ENCODE data around the gene DNAH8. TPM values are rescaled to one million over a fixed set of nuclear protein-coding genes. Genes with fewer than 3 reads are reported as not detected.

DNAH8 gene
- total RNA-seq, 1 experiment from 2014 or later = not detected

- H3K9me3 ChIP-seq (ENCODE audit: low read length) = no peaks in the 10 kb centered on the region
- H3K27me3 ChIP-seq (ENCODE audit: low read length) = no peaks in the 10 kb centered on the region
- no peaks in the 10 kb centered on the region for H3K9me2 ChIP-seq (replicated peaks; ENCODE audit: insufficient read depth, low read length)
- no peak overlapping the region for H2AFZ ChIP-seq (ENCODE audit: low read length)
- no peak for DNase-seq
- H4K20me1 ChIP-seq (ENCODE audit: insufficient read depth, low read depth, low read length) = no peaks in the 10 kb centered on the region
- H3K4me2 ChIP-seq (ENCODE audit: low read depth, low read length, poor library complexity, severe bottlenecking) = no peak overlapping the region
- no peak overlapping the region for H3K9ac ChIP-seq (ENCODE audit: low read length)
- no peaks in the 10 kb centered on the region for H3K79me2 ChIP-seq (ENCODE audit: low read length)
- H3K4me1 ChIP-seq (ENCODE audit: low read length) = no peaks in the 10 kb centered on the region
- H3K4me3 ChIP-seq (ENCODE audit: low read length) = no peak overlapping the region
- no peak overlapping the region for H3K27ac ChIP-seq (ENCODE audit: low read length)
- no peaks in the 10 kb centered on the region for H3K36me3 ChIP-seq (ENCODE audit: insufficient read depth, low read length)
Observed at GRCh38 chr6:39076623-39077535, 361.8 kb downstream of the DNAH8 start.

DNA sequence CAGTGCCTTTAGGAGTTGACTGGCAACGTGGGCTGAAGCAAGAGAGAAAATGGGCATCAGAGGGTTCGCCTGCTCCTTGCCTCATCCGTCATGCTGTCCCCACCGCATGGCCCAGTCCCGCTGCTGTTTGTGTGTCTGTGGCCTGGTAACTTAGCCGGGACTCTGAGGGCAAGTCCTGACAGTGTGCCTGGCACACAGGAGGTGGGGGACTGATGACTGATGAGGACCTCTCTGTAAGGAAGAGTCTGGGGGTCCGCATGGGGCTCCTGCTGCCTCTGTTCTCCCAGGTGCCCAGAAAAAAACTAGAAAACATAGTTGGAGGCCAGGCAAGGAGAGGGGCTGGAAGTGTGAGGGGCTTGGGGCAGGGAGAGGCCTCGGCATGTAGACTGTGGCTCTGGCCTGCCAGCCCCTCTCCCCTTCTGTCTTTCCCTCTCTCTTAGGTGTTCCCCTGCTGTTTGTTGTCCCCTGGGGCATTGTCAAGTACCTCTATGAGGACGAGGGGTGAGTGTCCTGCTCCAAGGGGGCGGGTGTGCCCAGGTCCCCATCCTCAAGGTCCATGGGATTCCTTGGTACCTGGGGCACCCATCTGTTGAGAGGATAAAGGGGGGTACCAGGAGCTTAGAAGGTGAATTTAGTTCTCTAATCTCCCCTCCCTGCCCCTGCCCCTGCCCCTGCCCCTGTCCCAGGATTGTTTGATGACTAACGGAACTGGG lies 362.9 kb downstream of the DNAH8 start:
- Histone ChIP-seq H3K4me1 (ENCODE audit: low read length) (no peaks in the 10 kb centered on the region), H3K9ac (ENCODE audit: low read length) (no peak overlapping the region), H4K20me1 (ENCODE audit: insufficient read depth, low read depth, low read length) (no peaks in the 10 kb centered on the region), H3K36me3 (ENCODE audit: insufficient read depth, low read length) (no peaks in the 10 kb centered on the region), H3K79me2 (ENCODE audit: low read length) (no peaks in the 10 kb centered on the region), H3K4me3 (ENCODE audit: low read length) (no peak overlapping the region), H3K9me3 (ENCODE audit: low read length) (no peaks in the 10 kb centered on the region), H3K27ac (ENCODE audit: low read length) (no peak overlapping the region), H3K27me3 (ENCODE audit: low read length) (no peaks in the 10 kb centered on the region), H3K9me2 (replicated peaks; ENCODE audit: insufficient read depth, low read length) (no peaks in the 10 kb centered on the region), H3K4me2 (ENCODE audit: low read depth, low read length, poor library complexity, severe bottlenecking) (no peak overlapping the region), H2AFZ (ENCODE audit: low read length) (no peak overlapping the region)
- no peak for DNase-seq

- no peak overlapping the region for H3K9ac ChIP-seq (ENCODE audit: low read length)
- H3K27me3 ChIP-seq (ENCODE audit: low read length) = no peaks in the 10 kb centered on the region
- H2AFZ ChIP-seq (ENCODE audit: low read length) = no peak overlapping the region
- no peak for DNase-seq
- no peak overlapping the region for H3K27ac ChIP-seq (ENCODE audit: low read length)
- H3K4me2 ChIP-seq (ENCODE audit: low read depth, low read length, poor library complexity, severe bottlenecking) = no peak overlapping the region
- no peaks in the 10 kb centered on the region for H3K9me2 ChIP-seq (replicated peaks; ENCODE audit: insufficient read depth, low read length)
- H3K4me1 ChIP-seq (ENCODE audit: low read length) = no peaks in the 10 kb centered on the region
- no peaks in the 10 kb centered on the region for H3K36me3 ChIP-seq (ENCODE audit: insufficient read depth, low read length)
- no peaks in the 10 kb centered on the region for H4K20me1 ChIP-seq (ENCODE audit: insufficient read depth, low read depth, low read length)
- H3K9me3 ChIP-seq (ENCODE audit: low read length) = no peaks in the 10 kb centered on the region
- H3K79me2 ChIP-seq (ENCODE audit: low read length) = no peaks in the 10 kb centered on the region
- H3K4me3 ChIP-seq (ENCODE audit: low read length) = no peak overlapping the region
Observed at GRCh38 chr6:39078695-39079094, 363.6 kb downstream of the DNAH8 start.

GRCh38 chr6:39079197-39080125 lies 364.4 kb downstream of the DNAH8 start:
- H3K79me2 ChIP-seq (ENCODE audit: low read length) = no peaks in the 10 kb centered on the region
- H2AFZ ChIP-seq (ENCODE audit: low read length) = no peak overlapping the region
- no peak overlapping the region for H3K27ac ChIP-seq (ENCODE audit: low read length)
- H3K4me2 ChIP-seq (ENCODE audit: low read depth, low read length, poor library complexity, severe bottlenecking) = no peak overlapping the region
- no peak overlapping the region for H3K9ac ChIP-seq (ENCODE audit: low read length)
- DNase-seq = no peak
- no peaks in the 10 kb centered on the region for H3K36me3 ChIP-seq (ENCODE audit: insufficient read depth, low read length)
- H3K4me3 ChIP-seq (ENCODE audit: low read length) = no peak overlapping the region
- H3K27me3 ChIP-seq (ENCODE audit: low read length) = no peaks in the 10 kb centered on the region
- H4K20me1 ChIP-seq (ENCODE audit: insufficient read depth, low read depth, low read length) = 0 out of 2 replicates have a peak, but pooled peaks cover 2% of the 10 kb centered on the region
- no peaks in the 10 kb centered on the region for H3K9me3 ChIP-seq (ENCODE audit: low read length)
- no peaks in the 10 kb centered on the region for H3K4me1 ChIP-seq (ENCODE audit: low read length)
- H3K9me2 ChIP-seq (replicated peaks; ENCODE audit: insufficient read depth, low read length) = no peaks in the 10 kb centered on the region

Small RNAs within 50 kb of the gene (small RNA-seq; reads per million reads assigned to genes)
- gene AL034345.1 (not detected), gene RF00393 (not detected)

Other genes starting within 250 kb of the DNAH8 start
- 3.0 and 4.7 TPM in 2 replicates for gene BTBD9, start 75.4 kb upstream of the DNAH8 start, total RNA-seq (2014; rRNA removed; shearing (Covaris generic); ENCODE audit: low replicate concordance)
- 93.7 and 199 TPM in 2 replicates for gene GLO1, start 12.2 kb upstream of the DNAH8 start, total RNA-seq (2014; rRNA removed; shearing (Covaris generic); ENCODE audit: low replicate concordance)

All from Karpas-422 (cell line).